ENCODE measurements around the gene FKBP14.

FKBP14 gene

DNA sequence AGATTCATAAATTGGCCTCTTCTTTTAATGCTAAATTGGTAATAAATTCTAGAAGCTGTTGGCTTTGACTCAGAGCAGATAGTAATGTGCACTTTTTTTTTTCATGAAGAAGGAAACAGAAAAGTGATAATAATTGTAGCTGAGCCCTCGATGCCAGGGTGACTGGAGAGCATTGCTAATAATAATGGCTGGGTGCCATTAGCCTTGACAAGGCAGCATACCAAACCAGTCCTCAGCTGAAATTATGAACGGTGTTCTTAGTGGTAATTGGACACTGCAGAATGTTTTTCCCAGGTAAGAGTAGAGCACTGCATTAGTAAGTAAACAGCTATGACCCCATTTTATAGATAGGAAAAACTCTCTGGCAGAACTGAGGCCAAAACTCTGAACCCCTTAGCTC, 20.6 kb upstream of the FKBP14 start:
- no peak for DNase-seq
- TF ChIP-seq GATA1 (IDR thresholded peaks at IDR 0.05; ENCODE audit: low read depth, low read length) (no peak), POLR2A (IDR thresholded peaks at IDR 0.05; ENCODE audit: low read length) (no peak)

DNA sequence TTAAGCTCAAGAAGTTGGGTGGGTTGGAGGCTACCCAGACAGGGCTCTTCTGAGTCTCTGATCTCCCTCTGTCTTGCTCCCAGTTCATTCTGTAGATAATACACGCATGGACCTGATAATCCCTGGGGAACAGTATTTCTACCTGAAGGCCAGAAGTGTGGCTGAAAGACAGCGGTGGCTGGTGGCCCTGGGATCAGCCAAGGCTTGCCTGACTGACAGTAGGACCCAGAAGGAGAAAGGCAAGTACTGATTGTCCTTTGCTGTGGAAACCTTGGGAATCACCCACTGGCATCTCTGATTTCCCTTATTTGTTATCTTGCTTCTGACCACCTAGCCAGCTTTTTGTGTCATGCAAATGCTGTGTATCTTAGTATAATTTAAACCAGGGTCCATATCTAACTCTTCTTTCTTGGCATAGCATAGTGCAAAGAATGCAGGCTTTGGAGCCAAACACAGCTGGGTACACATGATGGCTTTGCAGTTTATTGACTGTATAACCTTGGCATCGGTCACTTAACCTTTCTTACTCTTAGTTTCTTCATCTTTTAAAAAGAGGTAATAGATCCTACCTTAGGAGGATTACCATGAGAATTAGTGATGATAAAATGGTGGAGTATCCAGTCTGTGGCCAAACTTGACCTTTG, 19.7 kb upstream of the FKBP14 start:
- TF ChIP-seq GATA1 (IDR thresholded peaks at IDR 0.05; ENCODE audit: low read depth, low read length) = no peak
- no peak for TF ChIP-seq POLR2A (IDR thresholded peaks at IDR 0.05; ENCODE audit: low read length)
- DNase-seq = no peak

DNA sequence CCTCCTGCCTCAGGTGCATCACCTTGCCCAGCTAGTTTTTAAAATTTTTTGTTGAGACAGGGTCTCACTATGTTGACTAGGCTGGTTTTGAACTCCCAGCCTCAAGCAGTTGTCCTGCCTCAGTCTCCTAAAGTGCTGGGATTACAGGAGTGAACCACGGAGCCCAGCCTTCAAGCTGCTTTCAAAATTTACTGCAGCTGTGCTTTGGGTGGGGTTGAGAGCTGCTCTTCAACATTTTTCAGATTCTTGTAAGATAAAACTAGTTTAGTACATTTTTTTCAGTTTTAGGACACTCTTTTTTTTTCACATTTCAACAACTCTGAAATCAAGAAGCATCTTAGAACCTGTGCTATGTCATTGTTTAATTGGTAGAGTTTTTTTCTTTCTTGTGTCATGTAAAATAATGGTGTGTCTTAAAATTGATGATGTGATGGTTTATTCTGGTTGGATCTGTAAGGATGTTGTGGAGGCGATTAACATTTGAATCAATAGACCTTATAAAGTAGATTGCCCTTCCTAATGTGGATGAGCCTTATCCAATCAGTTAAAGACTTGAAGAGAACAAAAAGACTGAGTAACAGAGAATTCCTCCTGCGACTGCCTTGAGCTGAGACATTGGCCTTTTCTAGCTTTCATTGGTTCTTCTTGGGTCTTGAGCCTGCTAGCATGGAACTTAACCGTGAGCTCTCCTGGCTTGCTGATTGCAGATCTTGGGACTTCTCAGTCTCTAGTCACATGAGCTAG, 15.2 kb upstream of the FKBP14 start:
- DNase-seq = no peak
- TF ChIP-seq POLR2A (IDR thresholded peaks at IDR 0.05; ENCODE audit: low read length) (no peak), GATA1 (IDR thresholded peaks at IDR 0.05; ENCODE audit: low read depth, low read length) (no peak)

DNA sequence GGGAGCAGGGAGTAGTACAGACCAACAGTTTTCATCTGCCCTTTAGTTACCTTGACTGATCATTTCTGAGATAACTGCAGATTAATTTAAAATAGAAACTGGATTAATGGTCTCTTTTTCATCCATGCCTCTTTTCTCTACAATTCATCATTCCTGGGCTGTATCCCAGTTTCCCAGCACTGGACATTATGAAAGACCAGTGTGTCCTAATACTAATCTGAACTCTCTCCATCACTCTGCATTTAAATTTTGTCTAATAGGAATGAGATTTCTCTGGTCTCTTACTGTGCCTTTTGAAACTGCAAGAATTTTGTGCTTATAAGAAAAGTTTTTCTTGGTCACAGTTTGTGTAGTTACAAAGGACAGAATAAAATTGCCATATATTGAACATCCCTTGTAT, 14.4 kb upstream of the FKBP14 start:
- TF ChIP-seq GATA1 (IDR thresholded peaks at IDR 0.05; ENCODE audit: low read depth, low read length) (no peak), POLR2A (IDR thresholded peaks at IDR 0.05; ENCODE audit: low read length) (no peak)
- no peak for DNase-seq

DNA sequence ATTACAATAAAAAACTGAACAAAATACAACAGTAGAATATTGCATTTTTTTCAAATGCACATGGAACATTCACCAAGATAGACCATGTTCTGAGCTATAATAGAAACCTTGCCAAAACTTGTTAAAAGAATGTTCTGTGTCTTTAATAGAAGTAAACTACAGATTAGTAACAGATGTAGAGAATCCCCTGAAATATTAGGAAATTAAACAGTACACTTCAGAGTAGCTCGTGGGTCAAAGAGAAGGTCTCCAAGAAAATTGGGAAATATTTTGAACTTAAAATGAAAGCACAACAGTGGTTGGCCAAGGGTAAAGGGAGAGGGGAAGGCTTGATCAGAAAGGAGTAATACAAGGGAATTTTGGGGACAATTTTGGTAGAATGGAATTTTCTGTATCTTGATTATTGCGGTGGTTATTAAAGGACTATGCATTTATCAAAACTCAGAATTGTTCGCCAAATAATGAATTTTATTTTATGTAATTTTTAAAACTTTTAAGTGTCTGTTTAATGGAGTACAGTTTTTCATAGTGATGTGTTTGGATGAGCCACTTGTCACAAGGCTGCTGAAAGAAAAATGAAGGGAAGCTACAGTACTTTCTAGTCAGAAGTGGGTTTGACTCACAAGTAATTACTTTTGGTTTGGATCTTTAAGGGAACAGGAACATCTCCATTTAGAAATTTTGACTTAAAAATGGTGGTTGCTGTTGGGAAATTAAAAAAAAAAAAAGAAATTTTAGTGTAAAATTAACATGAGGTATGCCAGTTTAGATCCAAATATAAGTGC, 11.9 kb upstream of the FKBP14 start:
- DNase-seq = no peak

DNA sequence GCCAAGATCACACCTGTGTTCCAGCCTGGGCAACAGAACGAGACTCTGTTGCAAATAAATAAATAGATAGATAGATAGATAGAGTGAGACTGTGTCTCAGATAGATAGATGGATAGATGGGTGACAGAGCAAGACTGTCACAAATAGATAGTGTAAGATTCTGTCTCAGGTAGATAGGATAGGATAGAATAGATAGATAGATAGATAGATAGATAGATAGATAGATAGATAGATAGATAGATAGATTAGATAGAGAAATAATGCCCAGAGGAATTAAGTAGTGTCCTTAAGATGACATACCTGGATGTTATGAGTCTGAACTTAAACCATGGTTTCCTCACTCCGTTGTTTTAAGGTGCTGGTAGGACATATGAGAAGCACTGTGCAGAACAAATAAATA, 9.7 kb upstream of the FKBP14 start:
- TF ChIP-seq GATA1 (IDR thresholded peaks at IDR 0.05; ENCODE audit: low read depth, low read length) (no peak), POLR2A (IDR thresholded peaks at IDR 0.05; ENCODE audit: low read length) (no peak)
- DNase-seq = no peak

More for the DNA sequence above, 11.9 kb upstream of the FKBP14 start:
- TF ChIP-seq GATA1 (IDR thresholded peaks at IDR 0.05; ENCODE audit: low read depth, low read length) (no peak), POLR2A (IDR thresholded peaks at IDR 0.05; ENCODE audit: low read length) (no peak)

DNA sequence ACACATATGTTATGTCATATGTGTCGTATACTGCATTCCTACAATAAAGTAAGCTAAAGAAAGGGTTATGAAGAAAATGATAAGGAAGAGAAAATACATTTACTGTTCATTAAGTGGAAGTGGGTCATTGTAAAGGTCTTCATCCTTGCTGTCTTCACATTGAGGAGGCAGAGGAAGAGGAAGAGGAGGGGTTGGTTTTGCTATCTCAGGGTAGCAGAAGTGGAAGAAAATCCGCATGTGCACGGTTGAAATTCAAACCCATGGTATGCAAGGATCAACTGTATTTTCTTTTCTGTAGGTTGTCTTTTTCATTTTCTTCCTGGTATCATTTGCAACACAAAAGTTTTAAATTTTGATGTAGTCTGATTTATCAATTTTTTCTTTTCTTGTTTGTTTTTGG, 8.0 kb upstream of the FKBP14 start:
- no peak for TF ChIP-seq GATA1 (IDR thresholded peaks at IDR 0.05; ENCODE audit: low read depth, low read length)
- DNase-seq = peak in 1 of 2 experiments; percentile 20

DNA sequence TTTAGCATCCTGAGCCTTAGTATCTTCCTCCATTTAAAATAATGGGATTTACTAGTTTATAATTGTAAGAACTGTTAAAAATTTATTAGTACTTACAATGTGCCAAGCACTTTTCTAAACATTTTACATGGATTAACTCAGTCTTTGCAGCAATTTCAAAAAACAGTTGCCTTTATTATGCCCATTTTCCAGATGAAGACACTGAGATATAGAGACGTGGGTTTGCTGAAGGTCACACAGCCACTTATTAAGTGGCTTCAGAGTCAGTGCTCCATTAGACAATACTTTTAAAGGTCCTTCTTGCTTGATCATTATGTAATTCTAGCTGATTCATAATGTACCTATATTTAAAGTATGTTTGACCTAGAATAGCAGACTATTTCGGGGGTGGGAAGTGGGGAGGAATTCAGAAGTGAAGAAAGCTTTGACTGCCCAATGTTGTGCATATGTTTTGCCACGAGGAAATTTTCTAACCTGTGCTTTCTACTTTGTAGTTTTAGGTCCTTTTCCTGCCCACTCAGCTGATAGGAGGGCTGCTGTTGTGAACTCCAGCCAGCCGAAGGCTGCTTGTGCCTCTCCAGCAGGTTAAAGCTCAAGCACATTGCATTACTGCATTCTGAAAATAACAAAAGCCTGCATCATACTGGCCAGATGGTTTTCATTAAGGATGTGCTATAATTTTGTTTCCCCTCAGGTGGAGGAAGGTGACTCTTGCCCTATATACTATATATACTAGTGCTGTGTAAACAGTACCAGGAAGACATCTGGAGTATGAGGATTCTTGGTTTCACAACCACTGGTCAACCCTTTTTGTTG, 6.0 kb upstream of the FKBP14 start:
- no peak for DNase-seq
- TF ChIP-seq POLR2A (IDR thresholded peaks at IDR 0.05; ENCODE audit: low read length) (no peak), GATA1 (IDR thresholded peaks at IDR 0.05; ENCODE audit: low read depth, low read length) (no peak)

DNA sequence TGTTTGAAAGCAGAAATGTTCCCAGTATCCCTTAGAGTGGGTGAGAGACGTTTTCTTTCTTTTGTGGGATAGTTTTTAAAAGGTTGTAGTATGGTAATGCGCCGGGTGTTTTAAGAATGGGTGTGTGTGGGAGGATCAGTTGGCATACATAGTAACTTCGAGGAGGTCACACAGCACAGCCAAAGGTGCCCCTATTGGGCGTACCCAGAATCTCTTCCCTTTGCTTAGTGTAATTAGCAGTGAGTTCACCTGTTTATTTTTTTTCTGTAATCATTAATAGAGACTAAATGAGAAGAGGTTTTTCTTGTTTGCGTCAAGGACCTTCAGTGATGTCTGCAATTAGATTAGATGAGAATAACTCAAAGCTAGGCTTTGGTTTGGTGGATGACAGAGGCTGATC, 3.2 kb upstream of the FKBP14 start:
- peak; percentile 12 to 29 for DNase-seq
- TF ChIP-seq GATA1 (IDR thresholded peaks at IDR 0.05; ENCODE audit: low read depth, low read length) (no peak), POLR2A (IDR thresholded peaks at IDR 0.05; ENCODE audit: low read length) (no peak)

DNA sequence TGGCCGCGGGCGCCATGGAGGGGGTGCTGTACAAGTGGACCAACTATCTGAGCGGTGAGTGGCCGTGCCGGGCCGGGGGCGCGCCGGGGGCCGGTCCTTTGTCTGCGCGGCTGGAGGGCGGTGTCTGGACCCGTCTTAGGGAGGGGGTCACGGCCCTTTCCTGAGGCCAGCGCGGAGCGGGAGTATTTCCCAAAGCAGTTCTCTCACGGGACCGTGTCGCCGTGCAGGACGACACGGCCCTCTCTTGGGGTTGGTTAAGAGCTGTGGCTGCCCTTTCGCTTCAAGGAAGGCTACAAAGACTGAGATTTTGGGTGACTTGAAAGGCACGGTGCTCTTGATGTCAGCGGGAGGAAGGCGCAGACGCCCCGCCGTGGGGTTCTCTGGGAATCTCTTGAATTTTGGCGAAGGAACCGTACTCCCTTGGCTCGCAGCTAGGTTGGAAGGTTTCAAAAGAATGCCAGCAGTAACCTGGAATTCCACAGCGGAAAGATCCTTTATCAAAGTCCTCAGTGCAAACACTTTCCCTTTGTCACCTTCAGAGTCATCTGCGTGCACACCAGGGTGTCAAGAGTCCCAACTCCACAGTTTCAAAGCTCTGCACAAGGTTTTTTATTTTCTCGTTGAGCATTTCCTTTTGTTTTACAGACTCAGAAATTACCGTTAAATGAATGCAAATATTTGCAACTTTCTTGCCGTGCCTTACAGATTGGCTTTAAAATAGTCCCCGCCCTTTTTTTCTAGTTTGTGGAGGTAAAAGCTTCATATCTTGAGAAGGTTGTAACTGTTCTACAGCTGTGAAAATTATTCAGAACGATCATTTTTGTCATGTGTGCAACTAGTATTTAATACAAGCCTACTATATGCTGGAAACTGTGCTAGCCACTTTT, 2.5 kb upstream of the FKBP14 start:
- DNase-seq = peak; percentile 61 to 69
- TF ChIP-seq GATA1 (IDR thresholded peaks at IDR 0.05; ENCODE audit: low read depth, low read length) (no peak), POLR2A (IDR thresholded peaks at IDR 0.05; ENCODE audit: low read length) (no peak)

DNA sequence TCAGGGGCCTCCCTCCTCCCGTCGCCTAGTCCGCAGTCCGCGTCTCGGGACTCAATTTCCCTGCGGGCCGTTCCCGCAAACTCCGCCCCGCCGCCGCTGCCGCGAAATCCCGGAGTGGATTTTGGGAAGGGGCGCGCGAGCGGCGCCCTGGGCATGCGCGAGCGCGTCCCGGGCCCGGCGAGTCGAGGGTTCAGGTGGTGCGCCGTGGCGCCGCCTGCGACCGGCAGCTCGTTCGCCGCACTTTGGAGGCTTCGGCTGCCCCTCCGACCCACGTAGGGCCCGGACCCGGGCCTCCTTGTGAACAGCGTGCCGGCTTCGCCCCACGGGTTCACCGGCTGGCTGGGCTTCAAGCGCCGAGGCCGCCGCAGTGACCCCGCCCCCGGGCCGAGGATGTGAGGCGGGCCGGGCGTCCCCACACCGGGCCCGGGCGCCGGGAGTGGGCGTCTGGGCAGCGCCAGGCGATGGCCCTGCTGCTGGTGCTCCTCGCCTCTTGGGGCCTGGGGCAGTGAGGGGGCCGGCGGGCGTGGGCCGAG, 1.8 kb upstream of the FKBP14 start, which contains the start of gene PLEKHA8:
PLEKHA8 (plus strand) TSS at position 197 of the 533 bp plus-strand sequence. CDS start 351 bp downstream, outside the sequence.
- TF ChIP-seq POLR2A (IDR thresholded peaks at IDR 0.05; ENCODE audit: low read length) (peak; percentile 38), GATA1 (IDR thresholded peaks at IDR 0.05; ENCODE audit: low read depth, low read length) (no peak)
- peak; percentile 89 to 92 for DNase-seq

DNA sequence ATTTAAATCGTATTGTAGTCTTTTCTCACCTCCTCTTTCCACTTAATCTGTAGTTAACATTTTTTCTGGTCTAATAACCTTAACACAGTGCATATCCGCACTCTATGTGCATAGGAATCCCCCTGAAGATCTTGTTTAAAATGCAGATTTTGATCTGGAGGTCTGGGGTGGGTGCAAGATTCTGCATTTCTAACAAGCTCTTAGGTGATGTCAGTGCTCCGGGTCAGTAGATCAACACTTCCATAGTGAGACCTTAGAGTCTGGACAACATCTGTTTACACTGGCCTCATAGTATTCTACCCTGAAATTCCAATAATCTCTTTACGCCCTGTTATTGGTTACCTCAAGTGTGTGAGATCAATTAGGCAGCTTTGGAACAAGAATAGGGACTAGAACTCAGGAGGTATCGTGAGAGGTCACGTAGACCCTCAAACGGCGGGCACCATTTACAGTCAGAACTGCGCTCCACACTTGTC, 1.3 kb upstream of the FKBP14 start:
- TF ChIP-seq GATA1 (IDR thresholded peaks at IDR 0.05; ENCODE audit: low read depth, low read length) = no peak
- peak; percentile 48 for TF ChIP-seq POLR2A (IDR thresholded peaks at IDR 0.05; ENCODE audit: low read length)
- DNase-seq = no peak

Data from erythroblast (primary cell).